IPS-18a (cell line): ENCODE measurements around the gene SYNGR4.

ENCODE experiments used
- H3K27ac ChIP-seq: one replicate; pipeline ENCODE4 v1.5.1; 2013; ENCODE audit warnings: low read length
- H3K27me3 ChIP-seq: one replicate; pipeline ENCODE4 v1.6.1; 2013; ENCODE audit warnings: mild to moderate bottlenecking, low read length; ENCODE audit not compliant: control insufficient read depth, insufficient read depth
- H3K36me3 ChIP-seq: one replicate; pipeline ENCODE4 v1.6.1; 2013; ENCODE audit warnings: low read depth, low read length; ENCODE audit not compliant: control insufficient read depth
- H3K4me1 ChIP-seq: one replicate; pipeline ENCODE4 v1.6.1; 2013; ENCODE audit warnings: low read depth, low read length; ENCODE audit not compliant: control insufficient read depth
- H3K4me3 ChIP-seq: one replicate; pipeline ENCODE4 v1.5.1; 2013; ENCODE audit warnings: low read length
- H3K9ac ChIP-seq: one replicate; pipeline ENCODE4 v1.6.1; 2013; ENCODE audit warnings: mild to moderate bottlenecking, low read length, moderate library complexity
- H3K9me3 ChIP-seq: one replicate; pipeline ENCODE4 v1.6.1; 2013; ENCODE audit warnings: low read depth, low read length; ENCODE audit not compliant: control insufficient read depth

Gene SYNGR4

DNA sequence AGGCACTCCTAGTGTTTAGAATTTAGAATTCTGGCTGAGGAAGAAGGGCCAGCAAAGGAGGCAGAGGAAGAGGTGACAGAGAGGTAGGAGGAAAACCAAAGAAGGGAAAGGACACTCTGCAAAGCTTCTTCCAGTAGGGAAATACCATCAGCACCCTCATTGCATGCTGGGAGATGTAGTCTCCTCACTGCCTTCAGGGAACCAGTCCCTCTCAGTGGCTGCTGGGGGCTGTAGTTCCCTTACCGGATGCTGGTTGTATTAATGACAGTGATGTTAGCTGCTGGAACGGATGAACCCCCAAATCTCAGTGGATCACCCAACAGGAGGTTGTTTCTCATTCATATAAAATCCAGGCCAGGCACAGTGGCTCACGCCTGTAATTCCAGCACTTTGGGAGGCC is 39.4 kb downstream of the SYNGR4 start:
- Histone ChIP-seq H3K27ac (no peak overlapping the region), H3K9me3 (no peaks in the 10 kb centered on the region), H3K9ac (no peak overlapping the region), H3K27me3 (no peaks in the 10 kb centered on the region), H3K36me3 (no peaks in the 10 kb centered on the region), H3K4me1 (peaks cover 22% of the 10 kb centered on the region), H3K4me3 (no peak overlapping the region)

DNA sequence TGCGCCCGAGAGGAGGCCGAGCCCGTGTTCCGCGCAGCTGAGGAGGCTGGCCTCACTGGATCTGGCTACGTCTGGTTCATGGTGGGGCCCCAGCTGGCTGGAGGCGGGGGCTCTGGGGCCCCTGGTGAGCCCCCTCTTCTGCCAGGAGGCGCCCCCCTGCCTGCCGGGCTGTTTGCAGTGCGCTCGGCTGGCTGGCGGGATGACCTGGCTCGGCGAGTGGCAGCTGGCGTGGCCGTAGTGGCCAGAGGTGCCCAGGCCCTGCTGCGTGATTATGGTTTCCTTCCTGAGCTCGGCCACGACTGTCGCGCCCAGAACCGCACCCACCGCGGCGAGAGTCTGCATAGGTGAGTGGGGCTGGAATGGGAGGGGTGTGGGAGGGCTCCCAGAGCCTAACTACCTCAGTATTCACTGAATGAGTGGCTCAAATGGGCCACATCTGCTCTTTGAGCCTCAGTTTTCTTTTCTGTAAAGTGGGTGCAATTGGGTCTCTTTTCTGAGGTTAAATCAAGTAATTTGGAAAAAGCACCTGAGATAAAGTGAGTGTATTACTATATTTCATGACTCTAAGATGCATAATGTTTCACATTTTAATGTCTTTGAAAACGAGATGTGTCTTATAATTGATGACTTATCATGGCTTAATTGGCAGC is 41.0 kb downstream of the SYNGR4 start:
- H3K27ac ChIP-seq, result no peak overlapping the region
- H3K9ac ChIP-seq, result no peak overlapping the region
- no peaks in the 10 kb centered on the region for H3K27me3 ChIP-seq
- H3K4me1 ChIP-seq, result peaks cover 15% of the 10 kb centered on the region
- no peak overlapping the region for H3K4me3 ChIP-seq
- no peaks in the 10 kb centered on the region for H3K36me3 ChIP-seq
- no peaks in the 10 kb centered on the region for H3K9me3 ChIP-seq

DNA sequence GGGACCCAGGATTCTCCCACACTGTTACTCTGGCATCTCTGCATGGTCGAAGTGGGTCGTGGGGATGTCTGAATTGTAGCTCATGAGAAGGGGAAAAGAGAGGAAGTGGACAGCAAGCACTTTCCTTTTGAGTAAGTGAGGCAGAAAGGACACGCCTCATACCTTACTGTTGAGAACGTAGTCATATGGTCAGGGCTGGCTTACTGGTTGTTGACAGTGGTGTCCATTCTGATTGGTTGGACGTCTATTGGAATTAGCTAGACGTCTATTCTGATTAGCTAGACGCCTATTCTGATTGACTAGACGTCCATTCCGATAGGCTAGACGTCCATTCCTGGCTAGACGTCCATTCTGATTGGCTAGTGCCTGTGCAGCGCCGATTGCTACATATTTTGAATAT is 41.7 kb downstream of the SYNGR4 start:
- Histone ChIP-seq H3K27ac (no peak overlapping the region), H3K36me3 (no peaks in the 10 kb centered on the region), H3K27me3 (no peaks in the 10 kb centered on the region), H3K4me1 (peaks cover 14% of the 10 kb centered on the region), H3K9ac (no peak overlapping the region), H3K4me3 (no peak overlapping the region), H3K9me3 (no peaks in the 10 kb centered on the region)

DNA sequence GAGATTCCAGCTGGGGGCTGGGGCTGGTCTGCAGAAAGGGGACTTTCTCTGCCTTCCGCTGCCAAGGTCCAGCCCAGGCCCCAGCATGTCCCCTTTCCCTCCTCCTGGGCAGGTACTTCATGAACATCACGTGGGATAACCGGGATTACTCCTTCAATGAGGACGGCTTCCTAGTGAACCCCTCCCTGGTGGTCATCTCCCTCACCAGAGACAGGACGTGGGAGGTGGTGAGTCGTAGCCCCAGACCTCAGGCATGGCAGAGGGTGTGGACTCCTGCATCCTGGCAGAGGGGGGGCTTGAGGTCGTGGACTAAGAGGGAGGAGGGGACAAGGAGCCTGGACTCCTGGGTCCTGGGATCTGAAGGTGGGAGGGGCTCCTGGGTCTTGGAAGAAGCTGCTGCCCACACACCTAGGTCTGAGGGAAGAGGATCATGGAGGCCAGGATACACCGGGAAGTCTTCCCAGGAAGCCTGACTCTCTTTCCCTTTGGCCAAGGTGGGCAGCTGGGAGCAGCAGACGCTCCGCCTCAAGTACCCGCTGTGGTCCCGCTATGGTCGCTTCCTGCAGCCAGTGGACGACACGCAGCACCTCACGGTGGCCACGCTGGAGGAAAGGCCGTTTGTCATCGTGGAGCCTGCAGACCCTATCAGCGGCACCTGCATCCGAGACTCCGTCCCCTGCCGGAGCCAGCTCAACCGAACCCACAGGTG is 49.9 kb downstream of the SYNGR4 start:
- Histone ChIP-seq H3K9me3 (no peaks in the 10 kb centered on the region), H3K27me3 (no peaks in the 10 kb centered on the region), H3K36me3 (no peaks in the 10 kb centered on the region), H3K4me1 (peaks cover 6% of the 10 kb centered on the region), H3K4me3 (peak overlapping the region; percentile 59), H3K9ac (peak overlapping the region; percentile 32), H3K27ac (no peak overlapping the region)

GRCh38 chr19:48415395-48415794 is 51.2 kb downstream of the SYNGR4 start:
- H3K27me3 ChIP-seq, result no peaks in the 10 kb centered on the region
- H3K9ac ChIP-seq, result no peak overlapping the region
- H3K36me3 ChIP-seq, result no peaks in the 10 kb centered on the region
- H3K4me1 ChIP-seq, result peaks cover 6% of the 10 kb centered on the region
- no peaks in the 10 kb centered on the region for H3K9me3 ChIP-seq
- no peak overlapping the region for H3K27ac ChIP-seq
- H3K4me3 ChIP-seq, result no peak overlapping the region

- Histone ChIP-seq H3K4me1 (peaks cover 6% of the 10 kb centered on the region), H3K4me3 (no peak overlapping the region), H3K36me3 (no peaks in the 10 kb centered on the region), H3K9ac (no peak overlapping the region), H3K9me3 (no peaks in the 10 kb centered on the region), H3K27me3 (no peaks in the 10 kb centered on the region), H3K27ac (no peak overlapping the region)
Observed at GRCh38 chr19:48415806-48416221, 51.6 kb downstream of the SYNGR4 start.

- H3K4me1 ChIP-seq, result peaks cover 6% of the 10 kb centered on the region
- H3K9me3 ChIP-seq, result no peaks in the 10 kb centered on the region
- no peak overlapping the region for H3K9ac ChIP-seq
- no peak overlapping the region for H3K27ac ChIP-seq
- H3K27me3 ChIP-seq, result no peaks in the 10 kb centered on the region
- H3K4me3 ChIP-seq, result no peak overlapping the region
- no peaks in the 10 kb centered on the region for H3K36me3 ChIP-seq
Observed at GRCh38 chr19:48417421-48417820, 53.3 kb downstream of the SYNGR4 start.

- no peak overlapping the region for H3K27ac ChIP-seq
- no peak overlapping the region for H3K4me3 ChIP-seq
- no peak overlapping the region for H3K9ac ChIP-seq
- H3K36me3 ChIP-seq, result no peaks in the 10 kb centered on the region
- peaks cover 6% of the 10 kb centered on the region for H3K4me1 ChIP-seq
- H3K27me3 ChIP-seq, result no peaks in the 10 kb centered on the region
- no peaks in the 10 kb centered on the region for H3K9me3 ChIP-seq
Observed at GRCh38 chr19:48418317-48419064, 54.3 kb downstream of the SYNGR4 start.

DNA sequence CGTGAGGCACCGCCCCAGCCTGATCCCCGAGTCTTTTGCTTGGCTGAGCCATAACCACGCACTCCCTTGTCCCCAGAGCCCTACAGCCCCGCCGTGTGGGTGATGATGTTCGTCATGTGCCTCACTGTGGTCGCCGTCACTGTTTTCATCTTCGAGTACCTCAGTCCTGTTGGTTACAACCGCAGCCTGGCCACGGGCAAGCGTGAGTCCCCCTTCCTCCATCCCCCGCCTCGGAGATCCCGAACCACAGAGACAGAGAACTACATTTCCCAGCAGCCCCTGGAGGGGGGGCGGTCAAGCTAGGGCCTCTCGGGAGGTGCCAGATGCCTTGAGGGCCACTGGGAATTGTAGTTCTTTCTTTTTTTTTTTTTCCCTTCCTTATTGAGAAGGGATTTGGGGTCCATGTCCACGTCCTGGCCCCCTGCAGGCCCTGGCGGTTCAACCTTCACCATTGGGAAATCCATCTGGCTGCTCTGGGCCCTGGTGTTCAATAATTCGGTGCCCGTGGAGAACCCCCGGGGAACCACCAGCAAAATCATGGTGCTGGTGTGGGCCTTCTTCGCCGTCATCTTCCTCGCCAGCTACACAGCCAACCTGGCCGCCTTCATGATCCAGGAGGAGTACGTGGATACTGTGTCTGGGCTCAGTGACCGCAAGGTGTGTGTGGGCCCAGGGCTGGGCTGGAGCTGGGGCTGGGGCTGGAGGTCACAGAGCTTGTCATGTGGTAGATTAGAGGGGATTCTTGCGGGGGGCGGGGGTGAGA is 55.2 kb downstream of the SYNGR4 start:
- Histone ChIP-seq H3K27ac (no peak overlapping the region), H3K9me3 (no peaks in the 10 kb centered on the region), H3K36me3 (no peaks in the 10 kb centered on the region), H3K27me3 (no peaks in the 10 kb centered on the region), H3K4me1 (no peaks in the 10 kb centered on the region), H3K9ac (no peak overlapping the region), H3K4me3 (peak overlapping the region; percentile 22)

DNA sequence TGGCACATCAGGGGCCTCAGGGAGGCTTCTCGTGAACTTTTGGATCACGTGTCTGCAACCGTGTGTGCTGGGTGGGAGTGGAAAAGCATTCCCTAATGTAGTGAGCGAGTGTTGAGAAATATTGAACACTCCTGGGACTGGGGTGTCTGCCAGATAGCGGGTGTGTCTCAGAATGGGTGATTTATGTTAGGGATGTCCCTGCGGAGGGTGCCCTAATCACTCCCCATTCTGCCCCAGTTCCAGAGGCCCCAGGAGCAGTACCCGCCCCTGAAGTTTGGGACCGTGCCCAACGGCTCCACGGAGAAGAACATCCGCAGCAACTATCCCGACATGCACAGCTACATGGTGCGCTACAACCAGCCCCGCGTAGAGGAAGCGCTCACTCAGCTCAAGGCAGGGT is 57.4 kb downstream of the SYNGR4 start:
- H3K36me3 ChIP-seq, result no peaks in the 10 kb centered on the region
- H3K27me3 ChIP-seq, result no peaks in the 10 kb centered on the region
- H3K4me3 ChIP-seq, result no peak overlapping the region
- no peaks in the 10 kb centered on the region for H3K9me3 ChIP-seq
- H3K9ac ChIP-seq, result no peak overlapping the region
- peaks cover 4% of the 10 kb centered on the region for H3K4me1 ChIP-seq
- no peak overlapping the region for H3K27ac ChIP-seq

GRCh38 chr19:48424694-48425219 is 60.6 kb downstream of the SYNGR4 start:
- Histone ChIP-seq H3K4me3 (no peak overlapping the region), H3K27me3 (no peaks in the 10 kb centered on the region), H3K9ac (peak overlapping the region; percentile 50), H3K27ac (peak overlapping the region; percentile 52), H3K36me3 (no peaks in the 10 kb centered on the region), H3K9me3 (no peaks in the 10 kb centered on the region), H3K4me1 (peaks cover 4% of the 10 kb centered on the region)
